Measurements from ENCODE around the gene TEAD1. TPM values are rescaled to one million over a fixed set of nuclear protein-coding genes. Genes with fewer than 3 reads are reported as not detected.

The TEAD1 gene
- total RNA-seq, 4 donors from 2014 or later, result 184 to 272 (median 208) TPM

DNA sequence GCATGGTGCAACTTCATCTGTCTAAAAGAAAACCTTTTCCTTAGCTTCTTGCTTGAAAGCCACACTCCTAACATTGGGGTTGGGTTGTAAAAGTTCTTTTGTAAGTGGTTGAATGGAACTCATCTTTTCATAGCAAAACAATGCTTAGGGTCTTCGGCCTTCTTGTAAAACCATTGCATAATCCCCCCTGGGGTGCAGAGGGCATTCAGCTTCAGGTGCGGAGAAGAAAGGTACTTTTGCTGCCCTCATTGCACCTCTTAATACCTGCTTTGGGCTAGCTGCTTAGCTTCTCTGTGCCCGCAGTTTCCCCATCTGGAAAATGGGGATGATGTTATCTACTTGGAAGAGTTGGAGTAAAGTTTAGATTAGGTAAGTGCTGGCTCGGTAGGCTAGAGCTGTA is 10.1 kb downstream of the TEAD1 start:
- no peaks in the 10 kb centered on the region for H3K36me3 ChIP-seq
- H3K27ac ChIP-seq, result no peak overlapping the region
- H3K9me3 ChIP-seq, result no peaks in the 10 kb centered on the region
- H3K4me1 ChIP-seq, result peaks cover 8 to 88% (median 21%) of the 10 kb centered on the region in 3 donors
- no peak for ATAC-seq
- H3K27me3 ChIP-seq, result no peaks in the 10 kb centered on the region
- WGBS, 2 donors (ENCODE audit: low coverage in 1 of 2), result 55 to 85% methylated on average over 2 to 3 of the region's 4 CpGs
- TF ChIP-seq, protein P1, sequence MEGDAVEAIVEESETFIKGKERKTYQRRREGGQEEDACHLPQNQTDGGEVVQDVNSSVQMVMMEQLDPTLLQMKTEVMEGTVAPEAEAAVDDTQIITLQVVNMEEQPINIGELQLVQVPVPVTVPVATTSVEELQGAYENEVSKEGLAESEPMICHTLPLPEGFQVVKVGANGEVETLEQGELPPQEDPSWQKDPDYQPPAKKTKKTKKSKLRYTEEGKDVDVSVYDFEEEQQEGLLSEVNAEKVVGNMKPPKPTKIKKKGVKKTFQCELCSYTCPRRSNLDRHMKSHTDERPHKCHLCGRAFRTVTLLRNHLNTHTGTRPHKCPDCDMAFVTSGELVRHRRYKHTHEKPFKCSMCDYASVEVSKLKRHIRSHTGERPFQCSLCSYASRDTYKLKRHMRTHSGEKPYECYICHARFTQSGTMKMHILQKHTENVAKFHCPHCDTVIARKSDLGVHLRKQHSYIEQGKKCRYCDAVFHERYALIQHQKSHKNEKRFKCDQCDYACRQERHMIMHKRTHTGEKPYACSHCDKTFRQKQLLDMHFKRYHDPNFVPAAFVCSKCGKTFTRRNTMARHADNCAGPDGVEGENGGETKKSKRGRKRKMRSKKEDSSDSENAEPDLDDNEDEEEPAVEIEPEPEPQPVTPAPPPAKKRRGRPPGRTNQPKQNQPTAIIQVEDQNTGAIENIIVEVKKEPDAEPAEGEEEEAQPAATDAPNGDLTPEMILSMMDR (IDR thresholded peaks at IDR 0.05), result no peak
- TF ChIP-seq POLR2A (IDR thresholded peaks at IDR 0.05) (no peak), POLR2AphosphoS5 (IDR thresholded peaks at IDR 0.05) (no peak), EP300 (IDR thresholded peaks at IDR 0.05) (no peak)
- H3K4me3 ChIP-seq, result no peak overlapping the region

DNA sequence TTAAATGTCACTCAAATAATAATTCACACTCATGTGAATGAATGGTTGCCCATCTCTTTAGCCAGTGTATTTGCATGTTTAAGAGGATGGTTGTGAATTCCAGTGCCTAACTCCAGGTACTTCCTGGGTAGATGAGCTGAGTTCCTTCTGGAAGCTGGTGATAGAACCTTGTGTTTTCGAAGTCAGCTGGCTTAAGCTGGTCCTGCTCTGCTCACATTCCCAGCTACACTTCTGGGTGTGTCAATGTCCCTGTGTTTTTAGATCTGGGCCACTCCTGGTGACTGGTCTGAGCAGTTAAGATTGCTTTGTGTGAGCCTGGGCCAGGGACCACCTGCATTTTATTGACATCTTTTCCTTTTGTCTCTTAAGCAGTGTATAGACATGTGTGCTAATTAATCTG is 10.6 kb downstream of the TEAD1 start:
- Histone ChIP-seq H3K4me1 (peaks cover 3 to 88% (median 17%) of the 10 kb centered on the region in 3 donors), H3K4me3 (no peak overlapping the region), H3K9me3 (no peaks in the 10 kb centered on the region), H3K36me3 (no peaks in the 10 kb centered on the region), H3K27me3 (no peaks in the 10 kb centered on the region), H3K27ac (no peak overlapping the region)
- no peak for ATAC-seq
- WGBS, 2 donors (ENCODE audit: low coverage in 1 of 2), result 80% methylated on average over 1 of the region's 1 CpG; no CpG with 5 or more reads in 1 of the 2 donors
- no peak for TF ChIP-seq POLR2A (IDR thresholded peaks at IDR 0.05)
- TF ChIP-seq, protein P1 (IDR thresholded peaks at IDR 0.05), result no peak
- no peak for TF ChIP-seq EP300 (IDR thresholded peaks at IDR 0.05)
- no peak for TF ChIP-seq POLR2AphosphoS5 (IDR thresholded peaks at IDR 0.05)

GRCh38 chr11:12685229-12685628 is 11.0 kb downstream of the TEAD1 start:
- no peaks in the 10 kb centered on the region for H3K27me3 ChIP-seq
- no peaks in the 10 kb centered on the region for H3K9me3 ChIP-seq
- no peak for TF ChIP-seq EP300 (IDR thresholded peaks at IDR 0.05)
- no peak for TF ChIP-seq POLR2A (IDR thresholded peaks at IDR 0.05)
- no peak for TF ChIP-seq POLR2AphosphoS5 (IDR thresholded peaks at IDR 0.05)
- TF ChIP-seq, protein P1 (IDR thresholded peaks at IDR 0.05), result no peak
- ATAC-seq, result no peak
- 68 to 83% methylated on average over 3 of the region's 3 CpGs for WGBS, 2 donors (ENCODE audit: low coverage in 1 of 2)
- peaks cover 3 to 87% (median 16%) of the 10 kb centered on the region in 3 donors for H3K4me1 ChIP-seq
- H3K36me3 ChIP-seq, result no peaks in the 10 kb centered on the region
- H3K27ac ChIP-seq, result no peak overlapping the region
- H3K4me3 ChIP-seq, result no peak overlapping the region

DNA sequence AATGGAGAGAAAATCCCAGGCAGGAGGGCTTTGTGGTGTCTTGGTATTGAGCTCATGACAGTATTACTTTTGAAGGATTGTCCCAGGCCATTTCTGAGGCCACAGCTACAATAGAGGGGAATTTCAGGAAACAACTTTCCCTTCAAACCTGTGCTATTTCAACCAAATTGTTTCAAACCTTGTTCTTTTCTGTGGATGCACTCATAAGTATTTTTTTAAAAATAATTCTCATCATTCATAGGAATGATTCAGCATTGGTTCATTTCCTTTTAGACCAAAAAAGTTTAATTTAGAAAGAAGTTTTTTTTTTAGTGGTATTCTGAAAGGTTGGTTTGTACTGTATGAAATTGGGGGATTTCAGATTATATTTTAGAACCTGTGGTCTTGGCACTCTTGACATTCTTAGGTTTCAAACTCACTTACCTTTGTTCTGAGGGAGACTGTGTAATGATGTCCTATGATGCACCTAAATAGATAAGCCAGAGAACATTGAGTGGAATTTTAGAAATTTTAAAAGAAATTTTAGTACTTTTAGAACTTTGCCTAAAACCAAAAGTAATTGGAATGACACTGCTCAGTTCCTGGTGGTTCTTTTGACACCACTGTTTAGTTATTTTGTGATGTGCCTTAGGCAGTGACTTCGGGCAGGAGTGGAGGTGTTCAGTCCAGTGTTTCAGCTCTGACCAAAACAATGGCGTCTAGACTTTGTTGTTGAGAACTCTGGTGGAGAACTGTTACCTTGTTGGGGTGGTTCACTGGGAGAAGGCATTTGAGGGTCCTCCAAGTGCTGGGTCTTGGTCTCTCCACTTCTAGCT is 12.2 kb downstream of the TEAD1 start:
- Histone ChIP-seq H3K9me3 (no peaks in the 10 kb centered on the region), H3K36me3 (no peaks in the 10 kb centered on the region), H3K27me3 (no peaks in the 10 kb centered on the region), H3K4me3 (no peak overlapping the region), H3K4me1 (peaks cover 3 to 87% (median 9%) of the 10 kb centered on the region in 3 donors), H3K27ac (no peak overlapping the region)
- no peak for TF ChIP-seq POLR2A (IDR thresholded peaks at IDR 0.05)
- TF ChIP-seq, protein P1 (IDR thresholded peaks at IDR 0.05), result no peak
- TF ChIP-seq POLR2AphosphoS5 (IDR thresholded peaks at IDR 0.05), result no peak
- no peak for TF ChIP-seq EP300 (IDR thresholded peaks at IDR 0.05)
- ATAC-seq, result no peak
- WGBS, 2 donors (ENCODE audit: low coverage in 1 of 2), result 79% methylated on average over 2 of the region's 2 CpGs; no CpG with 5 or more reads in 1 of the 2 donors

DNA sequence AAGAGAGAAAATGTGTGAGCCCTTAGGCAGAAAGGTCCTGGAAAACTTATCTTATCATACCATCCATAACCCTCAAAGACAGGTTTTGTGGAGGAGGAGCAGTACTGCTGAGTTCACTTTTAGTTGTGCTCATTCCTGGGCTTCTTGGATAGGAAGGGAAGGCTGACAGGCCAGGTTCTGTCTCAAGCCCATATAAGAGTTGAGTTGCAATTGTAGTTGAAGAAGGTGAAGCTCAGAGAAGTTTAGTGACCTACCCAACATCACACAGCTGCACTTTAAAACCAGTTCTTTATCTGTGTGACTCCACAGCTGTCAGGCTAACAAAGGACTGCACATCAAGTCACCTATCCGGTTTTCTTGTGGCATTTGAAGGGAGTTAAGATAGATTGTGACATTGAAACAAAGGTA is 13.0 kb downstream of the TEAD1 start:
- H3K27ac ChIP-seq, result no peak overlapping the region

More for the DNA sequence above, 13.0 kb downstream of the TEAD1 start:
- Histone ChIP-seq H3K9me3 (no peaks in the 10 kb centered on the region), H3K4me1 (peaks cover 5 to 92% (median 12%) of the 10 kb centered on the region in 3 donors), H3K27me3 (no peaks in the 10 kb centered on the region), H3K36me3 (no peaks in the 10 kb centered on the region), H3K4me3 (no peak overlapping the region)
- no peak for ATAC-seq
- TF ChIP-seq, protein P1 (IDR thresholded peaks at IDR 0.05), result no peak
- TF ChIP-seq POLR2A (IDR thresholded peaks at IDR 0.05) (no peak), POLR2AphosphoS5 (IDR thresholded peaks at IDR 0.05) (no peak), EP300 (IDR thresholded peaks at IDR 0.05) (no peak)
- 71 to 88% methylated on average over 1 of the region's 1 CpG for WGBS, 2 donors (ENCODE audit: low coverage in 1 of 2)

Data from gastroesophageal sphincter (tissue), 4 donors.